ENCODE data around the gene CRB3.

- no peak for TF ChIP-seq EP300 (IDR thresholded peaks at IDR 0.05)
- TF ChIP-seq, protein P1, sequence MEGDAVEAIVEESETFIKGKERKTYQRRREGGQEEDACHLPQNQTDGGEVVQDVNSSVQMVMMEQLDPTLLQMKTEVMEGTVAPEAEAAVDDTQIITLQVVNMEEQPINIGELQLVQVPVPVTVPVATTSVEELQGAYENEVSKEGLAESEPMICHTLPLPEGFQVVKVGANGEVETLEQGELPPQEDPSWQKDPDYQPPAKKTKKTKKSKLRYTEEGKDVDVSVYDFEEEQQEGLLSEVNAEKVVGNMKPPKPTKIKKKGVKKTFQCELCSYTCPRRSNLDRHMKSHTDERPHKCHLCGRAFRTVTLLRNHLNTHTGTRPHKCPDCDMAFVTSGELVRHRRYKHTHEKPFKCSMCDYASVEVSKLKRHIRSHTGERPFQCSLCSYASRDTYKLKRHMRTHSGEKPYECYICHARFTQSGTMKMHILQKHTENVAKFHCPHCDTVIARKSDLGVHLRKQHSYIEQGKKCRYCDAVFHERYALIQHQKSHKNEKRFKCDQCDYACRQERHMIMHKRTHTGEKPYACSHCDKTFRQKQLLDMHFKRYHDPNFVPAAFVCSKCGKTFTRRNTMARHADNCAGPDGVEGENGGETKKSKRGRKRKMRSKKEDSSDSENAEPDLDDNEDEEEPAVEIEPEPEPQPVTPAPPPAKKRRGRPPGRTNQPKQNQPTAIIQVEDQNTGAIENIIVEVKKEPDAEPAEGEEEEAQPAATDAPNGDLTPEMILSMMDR (IDR thresholded peaks at IDR 0.05) = no peak
- no peak for TF ChIP-seq POLR2AphosphoS5 (IDR thresholded peaks at IDR 0.05)
Observed at GRCh38 chr19:6491802-6492592, 27.9 kb downstream of the CRB3 start.
